ENCODE data around the gene HIRA.
"Not testable (repeated sequence)": the region's sequence is repeated elsewhere in the genome, so short reads cannot be mapped to it uniquely, and the experiment has no call there.

Gene HIRA

DNA sequence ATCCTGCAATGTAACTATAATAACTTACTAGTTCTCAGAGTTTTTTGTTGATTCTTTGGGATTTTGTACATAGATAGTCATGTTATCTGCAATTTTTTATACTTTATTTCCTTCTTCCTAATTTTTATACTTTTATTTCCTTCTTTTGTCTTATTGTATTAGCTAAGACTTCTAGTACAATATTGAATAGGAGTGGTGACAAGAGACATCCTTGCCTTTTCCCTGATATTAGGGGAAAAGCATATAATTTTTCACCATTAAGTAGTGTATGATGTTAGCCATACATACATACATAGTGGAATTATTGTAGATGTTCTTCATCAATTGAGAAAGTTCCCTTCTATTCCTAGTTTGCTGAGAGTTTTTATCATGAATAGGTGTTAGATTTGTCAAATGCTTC is 112.3 kb downstream of the HIRA start:
- no peak for DNase-seq

DNA sequence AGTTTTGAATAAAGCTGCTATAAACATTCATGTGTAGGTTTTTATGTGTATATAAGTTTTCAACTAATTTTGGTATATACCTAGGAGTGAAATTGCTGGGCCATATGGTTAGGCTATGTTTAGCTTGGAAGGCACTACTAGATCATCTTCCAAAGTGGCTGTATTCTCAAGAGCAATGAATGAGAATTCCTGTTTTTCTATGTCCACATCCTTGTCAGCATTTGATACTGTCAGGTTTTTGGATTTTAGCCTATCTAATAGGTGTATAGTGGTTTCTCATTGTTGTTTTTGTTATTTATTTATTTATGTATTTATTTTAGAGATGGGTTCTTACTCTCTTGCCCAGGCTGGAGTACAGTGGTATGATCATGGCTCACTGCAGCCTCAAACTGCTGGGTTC is 113.7 kb downstream of the HIRA start:
- no peak for DNase-seq

DNA sequence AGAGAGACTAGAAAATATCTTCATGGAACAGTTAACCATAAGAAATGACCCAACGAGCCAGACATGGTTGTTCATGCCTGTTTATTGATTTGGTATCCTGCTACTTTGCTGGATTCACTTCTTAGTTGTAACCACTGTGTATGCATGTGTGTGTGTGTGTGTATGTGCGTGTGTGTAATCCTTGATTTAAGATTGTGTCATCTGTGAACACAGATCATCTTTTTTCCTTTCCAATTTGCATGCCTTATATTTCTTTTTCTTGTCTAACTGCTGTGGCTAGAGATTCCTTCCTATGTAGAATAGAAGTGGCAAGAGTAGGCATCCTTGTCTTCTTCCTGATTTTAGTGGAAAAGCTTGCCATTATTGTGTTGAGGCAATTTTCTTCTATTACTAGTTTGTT is 123.7 kb downstream of the HIRA start:
- no peak for DNase-seq

DNA sequence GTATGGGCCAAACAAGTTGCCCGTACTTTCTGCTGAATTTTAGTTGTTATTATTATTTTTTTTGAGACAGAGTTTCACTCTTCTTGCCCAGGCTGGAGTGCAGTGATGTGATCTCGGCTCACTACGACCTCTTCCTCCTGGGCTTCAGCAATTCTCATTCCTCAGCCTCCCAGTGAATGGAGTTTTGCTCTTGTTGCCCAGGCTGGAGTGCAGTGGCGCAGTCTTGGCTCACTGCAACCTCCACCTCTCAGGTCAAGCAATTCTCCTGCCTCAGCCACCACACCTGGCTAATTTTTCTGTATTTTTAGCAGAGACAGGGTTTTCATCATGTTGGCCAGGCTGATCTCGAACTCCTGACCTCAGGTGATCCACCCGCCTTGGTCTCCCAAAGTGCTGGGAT is 125.0 kb downstream of the HIRA start:
- not testable (repeated sequence) for DNase-seq

DNA sequence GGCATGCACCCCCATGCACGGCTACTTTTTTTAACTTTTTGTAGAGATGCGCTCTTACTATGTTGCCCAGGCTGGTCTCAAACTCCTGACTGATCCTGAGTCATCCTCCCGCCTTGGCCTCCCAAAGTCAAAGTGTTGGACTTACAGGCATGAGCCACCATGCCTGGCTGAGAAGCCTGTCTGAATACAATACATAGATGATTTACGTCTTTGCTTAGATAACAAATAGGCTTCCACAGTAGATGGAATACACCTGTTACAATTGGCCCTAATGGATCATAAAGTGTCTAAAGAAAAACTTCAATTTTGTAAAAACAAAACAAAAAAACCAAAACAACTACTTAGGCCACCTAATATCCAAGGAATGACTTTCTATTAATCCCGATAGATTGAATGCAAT is 127.0 kb downstream of the HIRA start:
- no peak for DNase-seq

GRCh38 chr22:19303785-19304184 is 127.7 kb downstream of the HIRA start:
- DNase-seq, result no peak

DNA sequence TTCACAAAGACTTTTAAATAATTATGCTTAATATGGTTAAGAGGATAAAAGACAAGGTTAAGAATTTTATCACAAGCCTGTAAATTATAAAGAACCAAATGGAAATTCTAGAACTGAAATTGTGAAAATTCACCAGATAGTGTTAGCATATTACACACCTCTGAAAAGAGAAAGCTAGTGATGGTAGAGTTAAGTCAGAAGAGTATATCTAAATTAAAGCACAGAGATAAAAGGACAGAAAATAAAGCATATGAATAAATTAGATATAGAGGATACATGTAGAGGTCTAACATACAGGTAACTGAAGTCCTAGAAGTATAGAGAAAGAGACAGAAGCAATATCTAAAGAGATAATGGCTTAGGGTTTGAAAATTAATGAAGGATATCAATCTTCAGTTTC is 135.8 kb downstream of the HIRA start:
- no peak for DNase-seq

GRCh38 chr22:19292458-19293230 is 138.9 kb downstream of the HIRA start:
- no peak for DNase-seq

DNA sequence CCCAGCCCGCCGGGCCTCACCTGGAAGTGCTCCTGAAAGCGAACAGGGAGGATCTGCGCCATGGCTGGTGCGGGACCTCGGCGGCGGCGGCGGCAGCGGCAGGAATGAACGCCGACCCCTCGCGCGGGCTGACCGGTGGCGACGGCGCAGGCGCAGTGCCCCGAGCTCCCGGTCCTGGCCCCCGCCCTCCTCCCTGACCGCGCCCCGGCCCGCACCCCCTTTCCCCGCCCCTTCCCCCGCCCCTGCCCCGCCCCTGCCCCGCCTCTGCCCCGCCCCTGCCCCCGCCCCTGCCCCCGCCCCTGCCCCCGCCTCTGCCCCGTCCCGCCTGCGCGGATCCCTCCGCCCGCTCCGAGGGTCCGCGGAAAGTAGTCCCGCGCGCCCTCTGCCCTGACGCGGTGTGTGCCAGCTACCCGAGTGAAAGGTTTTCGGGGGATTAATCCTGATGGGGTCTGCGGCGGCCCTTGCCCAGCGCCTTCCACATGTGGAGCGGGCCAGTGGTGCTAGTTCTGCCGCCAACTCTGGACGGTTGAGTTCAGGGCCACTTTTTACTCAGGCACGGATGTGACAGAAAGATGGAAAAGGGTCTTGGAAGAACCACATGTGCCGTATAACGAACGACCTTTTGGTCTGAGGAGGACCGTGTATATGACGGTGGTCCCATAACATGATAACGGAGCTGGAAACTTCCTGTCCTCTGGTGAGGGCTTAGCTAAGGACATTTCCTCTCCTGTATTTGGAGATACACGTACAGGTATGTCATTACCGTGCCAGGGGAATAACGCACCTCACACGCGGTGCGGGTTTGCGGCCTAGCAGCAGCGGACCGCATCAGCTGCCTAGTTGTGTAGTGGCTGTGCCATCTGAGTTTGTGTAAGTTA is 139.7 kb downstream of the HIRA start, which contains the start of gene CLTCL1:
Gene CLTCL1, minus strand, starts transcription at position 140 of the 878 bp plus-strand sequence. Its CDS starts 78 bp downstream, at position 62.
- DNase-seq, result peak; percentile 89

DNA sequence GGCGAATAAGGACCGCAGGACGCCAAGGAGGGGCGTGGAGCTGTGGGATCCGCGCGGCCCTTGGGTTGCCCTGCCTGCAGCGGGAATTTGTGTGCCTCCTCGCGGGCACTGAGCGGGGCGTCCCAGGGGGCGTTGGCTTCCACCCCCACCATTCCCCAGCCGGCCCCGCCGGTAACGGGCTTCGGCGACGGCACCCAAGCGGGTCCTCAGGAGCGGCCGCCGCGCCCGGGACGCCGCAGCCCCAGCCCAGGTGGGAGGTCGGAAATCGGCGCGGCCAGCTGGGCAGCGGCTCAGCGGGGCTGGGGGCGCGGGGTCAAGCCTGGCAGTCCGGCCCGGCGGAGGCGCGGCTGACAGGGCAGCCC is 140.3 kb downstream of the HIRA start:
- peak; percentile 50 for DNase-seq

- DNase-seq, result peak; percentile 24
Observed at GRCh38 chr22:19290400-19291217, 140.9 kb downstream of the HIRA start.

DNA sequence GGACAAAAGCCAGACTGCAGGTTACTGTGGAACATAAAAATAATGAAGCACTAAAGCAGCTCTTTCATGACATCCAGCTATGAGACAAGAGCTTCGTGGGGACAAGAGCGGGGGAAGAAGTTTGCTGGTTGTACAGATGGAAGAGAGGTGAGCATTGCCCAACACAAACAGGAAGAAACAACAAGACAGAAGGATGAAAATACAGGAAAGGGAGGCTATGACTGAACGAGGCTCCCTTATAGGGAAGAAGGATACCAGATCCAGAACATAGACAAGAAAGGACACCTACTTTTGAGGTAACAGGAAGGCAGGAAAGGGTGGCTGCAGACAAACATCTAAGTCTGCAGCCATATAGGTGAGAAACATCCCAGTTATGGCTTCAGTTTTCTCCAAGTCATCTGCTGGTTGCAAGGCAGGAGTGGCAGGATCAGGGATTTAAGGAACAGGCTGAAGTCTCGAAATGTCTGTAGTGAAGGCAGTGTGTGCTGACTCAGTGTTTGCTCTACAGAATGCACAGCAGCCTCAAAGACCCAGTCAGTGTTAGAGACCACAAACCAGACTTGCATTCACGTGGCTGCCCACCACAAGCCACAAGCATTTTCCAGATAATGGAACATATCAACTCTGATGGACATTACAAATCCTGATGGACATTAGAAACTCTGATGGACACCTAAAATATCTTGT is 141.9 kb downstream of the HIRA start:
- DNase-seq, result no peak

DNA sequence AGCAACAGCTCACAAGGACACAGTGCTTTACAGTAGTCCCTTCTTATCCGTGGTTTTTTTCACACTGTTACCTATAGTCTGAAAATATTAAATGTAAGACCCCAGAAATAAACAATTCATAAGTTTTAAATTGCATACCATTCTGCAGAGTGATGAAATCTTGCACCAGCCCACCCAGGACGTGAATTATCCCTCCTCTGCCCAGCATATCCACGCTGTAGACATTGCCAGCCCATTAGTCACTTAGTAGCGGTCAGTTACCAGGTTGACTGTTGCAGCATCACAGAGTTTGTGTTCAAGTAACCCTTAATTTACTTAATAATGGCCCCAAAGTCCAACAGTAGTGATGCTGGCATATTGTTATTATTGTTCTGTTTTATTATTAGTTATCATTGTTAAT is 143.6 kb downstream of the HIRA start:
- DNase-seq, result no peak

DNA sequence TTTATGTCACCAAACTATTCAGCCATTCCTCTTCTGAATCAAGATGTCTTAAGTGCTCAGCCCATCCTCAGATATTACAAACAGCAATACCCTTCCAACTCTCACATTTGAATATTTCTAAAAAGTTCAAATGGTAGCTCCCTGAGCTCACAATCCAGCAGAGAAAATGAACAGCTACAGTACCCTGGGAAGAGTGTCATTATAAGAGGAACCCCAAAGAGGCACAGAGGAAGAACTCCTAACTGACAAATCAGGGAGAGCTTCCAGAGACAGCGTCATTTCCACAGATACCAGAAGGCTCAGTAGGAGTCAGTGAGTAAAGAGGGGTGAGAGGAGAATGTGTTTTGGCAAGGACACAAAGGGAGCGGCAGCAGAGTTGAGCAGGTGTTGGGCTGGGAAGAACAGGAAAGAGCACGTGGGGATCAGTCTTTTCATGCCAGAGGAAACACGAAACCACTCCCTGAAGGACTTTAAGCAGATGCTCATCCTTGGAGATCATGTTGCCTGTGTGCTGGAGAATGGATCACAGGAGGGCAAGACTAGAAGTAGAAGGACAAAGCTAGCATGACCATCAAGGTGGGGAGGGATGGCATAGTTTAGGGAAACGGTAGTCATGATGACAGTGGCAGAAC is 144.3 kb downstream of the HIRA start:
- DNase-seq, result peak; percentile 50

GRCh38 chr22:19285831-19286230 is 145.7 kb downstream of the HIRA start:
- DNase-seq, result no peak

All from right hindlimb (tissue), 1 donor.